ENCODE data around the gene GPR149.

GPR149 gene

DNA sequence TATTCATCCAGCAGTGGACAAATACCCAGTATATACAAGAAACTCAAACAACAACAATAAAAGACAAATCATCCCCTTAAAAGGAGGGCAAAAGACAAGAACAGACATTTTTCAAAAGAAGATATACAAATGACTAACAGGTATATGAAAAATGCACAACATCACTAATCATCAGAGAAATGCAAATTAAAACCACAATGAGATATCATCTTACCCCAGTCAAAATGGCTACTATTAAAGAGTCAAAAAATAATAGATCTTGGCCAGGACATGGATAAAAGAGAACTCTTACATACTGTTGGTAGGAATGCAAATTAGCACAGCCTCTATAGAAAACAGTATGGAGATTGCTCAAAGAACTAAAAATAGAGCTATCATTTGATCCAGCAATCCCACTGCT, 122.6 kb downstream of the GPR149 start:
- H3K79me2 ChIP-seq (ENCODE audit: control insufficient read depth, insufficient read depth, low read length, unreplicated experiment) = peaks cover 3% of the 10 kb centered on the region
- H2AFZ ChIP-seq (ENCODE audit: low read length, unreplicated experiment) = no peak overlapping the region
- peaks cover 37% of the 10 kb centered on the region for H3K36me3 ChIP-seq (ENCODE audit: insufficient read depth, low read length)
- H3K4me1 ChIP-seq (ENCODE audit: control insufficient read depth, insufficient read depth, low read length, unreplicated experiment) = peaks cover 3% of the 10 kb centered on the region
- no peak overlapping the region for H3K27ac ChIP-seq (ENCODE audit: low read depth, low read length)
- no peak overlapping the region for H3K4me3 ChIP-seq (ENCODE audit: low read depth, low read length)
- H3K27me3 ChIP-seq (ENCODE audit: insufficient read depth, low read length) = no peaks in the 10 kb centered on the region

DNA sequence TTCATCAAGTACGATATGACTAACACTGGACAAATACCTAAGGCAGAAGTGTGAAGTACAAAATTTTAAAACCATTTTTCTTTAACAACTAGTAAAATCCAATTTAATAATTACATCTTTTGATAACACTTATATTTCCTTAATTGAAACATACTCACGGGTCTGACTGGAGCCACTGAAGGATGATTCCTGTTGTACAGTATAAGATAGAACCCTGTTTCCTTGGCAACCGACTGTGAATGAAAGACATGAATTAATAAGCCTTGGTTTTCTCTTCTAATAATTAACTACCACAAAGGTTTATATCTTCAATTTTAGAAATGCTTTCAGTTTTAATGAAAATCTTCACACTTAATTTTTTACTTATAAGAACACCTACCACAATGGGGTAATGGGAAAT, 125.1 kb downstream of the GPR149 start:
- H3K4me1 ChIP-seq (ENCODE audit: control insufficient read depth, insufficient read depth, low read length, unreplicated experiment) = peaks cover 3% of the 10 kb centered on the region
- H3K79me2 ChIP-seq (ENCODE audit: control insufficient read depth, insufficient read depth, low read length, unreplicated experiment) = peaks cover 3% of the 10 kb centered on the region
- H3K4me3 ChIP-seq (ENCODE audit: low read depth, low read length) = no peak overlapping the region
- no peaks in the 10 kb centered on the region for H3K27me3 ChIP-seq (ENCODE audit: insufficient read depth, low read length)
- no peak overlapping the region for H3K27ac ChIP-seq (ENCODE audit: low read depth, low read length)
- H2AFZ ChIP-seq (ENCODE audit: low read length, unreplicated experiment) = no peak overlapping the region
- H3K36me3 ChIP-seq (ENCODE audit: insufficient read depth, low read length) = peaks cover 55% of the 10 kb centered on the region

DNA sequence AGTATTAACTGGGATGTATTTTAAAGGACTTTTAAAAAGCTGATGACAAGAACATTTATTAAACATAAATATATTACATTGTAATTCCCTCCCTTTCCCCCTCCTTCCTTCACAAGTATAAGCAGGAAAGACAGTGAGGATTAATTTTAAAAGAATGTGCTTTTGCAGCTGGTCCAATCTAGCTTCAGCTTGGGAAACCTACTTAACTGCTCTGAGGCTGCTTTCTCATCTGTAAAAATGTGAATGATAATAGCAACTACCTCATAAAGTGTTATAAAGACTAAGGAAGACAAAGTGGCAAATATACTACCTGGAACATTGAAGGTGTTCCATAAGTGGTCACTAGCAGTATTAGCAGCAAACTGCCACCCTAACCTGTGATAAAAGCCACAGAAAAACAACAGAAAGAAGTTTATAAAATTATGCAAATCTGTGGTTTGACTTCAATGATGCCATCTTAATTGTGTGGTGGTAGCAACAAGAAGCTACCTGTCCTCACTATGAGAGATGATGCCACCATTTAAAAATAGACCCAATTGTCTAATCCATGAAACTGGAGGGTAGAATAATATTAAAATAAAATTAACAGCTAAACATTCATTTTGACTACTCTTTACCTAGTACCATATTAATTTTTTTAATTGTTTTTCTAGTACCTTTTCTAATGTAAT, 125.7 kb downstream of the GPR149 start:
- H3K36me3 ChIP-seq (ENCODE audit: insufficient read depth, low read length) = peaks cover 48% of the 10 kb centered on the region

GRCh38 chr3:154301561-154301960, 128.4 kb downstream of the GPR149 start:
- no peak overlapping the region for H3K4me3 ChIP-seq (ENCODE audit: low read depth, low read length)
- H3K27ac ChIP-seq (ENCODE audit: low read depth, low read length) = no peak overlapping the region
- H2AFZ ChIP-seq (ENCODE audit: low read length, unreplicated experiment) = no peak overlapping the region
- peaks cover 60% of the 10 kb centered on the region for H3K36me3 ChIP-seq (ENCODE audit: insufficient read depth, low read length)
- no peaks in the 10 kb centered on the region for H3K4me1 ChIP-seq (ENCODE audit: control insufficient read depth, insufficient read depth, low read length, unreplicated experiment)
- no peaks in the 10 kb centered on the region for H3K27me3 ChIP-seq (ENCODE audit: insufficient read depth, low read length)
- no peaks in the 10 kb centered on the region for H3K79me2 ChIP-seq (ENCODE audit: control insufficient read depth, insufficient read depth, low read length, unreplicated experiment)

More for the DNA sequence above, 125.7 kb downstream of the GPR149 start:
- H3K4me3 ChIP-seq (ENCODE audit: low read depth, low read length) = no peak overlapping the region
- no peak overlapping the region for H2AFZ ChIP-seq (ENCODE audit: low read length, unreplicated experiment)
- peaks cover 3% of the 10 kb centered on the region for H3K79me2 ChIP-seq (ENCODE audit: control insufficient read depth, insufficient read depth, low read length, unreplicated experiment)
- no peaks in the 10 kb centered on the region for H3K27me3 ChIP-seq (ENCODE audit: insufficient read depth, low read length)
- H3K4me1 ChIP-seq (ENCODE audit: control insufficient read depth, insufficient read depth, low read length, unreplicated experiment) = peaks cover 3% of the 10 kb centered on the region
- no peak overlapping the region for H3K27ac ChIP-seq (ENCODE audit: low read depth, low read length)

GRCh38 chr3:154294016-154294415, 136.0 kb downstream of the GPR149 start:
- H3K4me1 ChIP-seq (ENCODE audit: control insufficient read depth, insufficient read depth, low read length, unreplicated experiment) = no peaks in the 10 kb centered on the region
- no peak overlapping the region for H2AFZ ChIP-seq (ENCODE audit: low read length, unreplicated experiment)
- H3K79me2 ChIP-seq (ENCODE audit: control insufficient read depth, insufficient read depth, low read length, unreplicated experiment) = no peaks in the 10 kb centered on the region
- peaks cover 60% of the 10 kb centered on the region for H3K36me3 ChIP-seq (ENCODE audit: insufficient read depth, low read length)
- no peak overlapping the region for H3K4me3 ChIP-seq (ENCODE audit: low read depth, low read length)
- H3K27me3 ChIP-seq (ENCODE audit: insufficient read depth, low read length) = no peaks in the 10 kb centered on the region
- no peak overlapping the region for H3K27ac ChIP-seq (ENCODE audit: low read depth, low read length)

DNA sequence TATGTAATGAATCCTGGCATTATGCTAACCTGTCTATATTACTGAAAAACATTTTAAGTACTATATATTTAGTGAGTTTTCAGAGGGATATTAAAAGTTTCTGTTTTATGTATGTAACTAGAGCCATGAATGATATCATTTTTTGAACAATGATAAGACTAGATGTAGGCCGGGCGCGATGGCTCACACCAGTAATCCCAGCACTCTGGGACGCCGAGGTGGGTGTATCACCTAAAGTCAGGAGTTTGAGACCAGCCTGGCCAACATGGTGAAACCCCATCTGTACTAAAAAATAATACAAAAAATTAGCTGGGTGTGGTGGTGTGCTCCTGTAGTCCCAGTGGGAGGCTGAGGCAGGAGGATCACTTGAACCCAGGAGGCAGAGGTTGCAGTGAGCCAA, 139.8 kb downstream of the GPR149 start:
- H3K4me3 ChIP-seq (ENCODE audit: low read depth, low read length) = no peak overlapping the region
- no peak overlapping the region for H3K27ac ChIP-seq (ENCODE audit: low read depth, low read length)
- peaks cover 52% of the 10 kb centered on the region for H3K36me3 ChIP-seq (ENCODE audit: insufficient read depth, low read length)
- no peaks in the 10 kb centered on the region for H3K79me2 ChIP-seq (ENCODE audit: control insufficient read depth, insufficient read depth, low read length, unreplicated experiment)
- no peaks in the 10 kb centered on the region for H3K4me1 ChIP-seq (ENCODE audit: control insufficient read depth, insufficient read depth, low read length, unreplicated experiment)
- no peak overlapping the region for H2AFZ ChIP-seq (ENCODE audit: low read length, unreplicated experiment)
- no peaks in the 10 kb centered on the region for H3K27me3 ChIP-seq (ENCODE audit: insufficient read depth, low read length)

Measured in ACC112 (cell line).